OCI-LY3 (cell line): ENCODE measurements around the gene KCNQ1.

Experiments used
- EZH2phosphoT487 ChIP-seq: fragments of 200-600 bp; shearing (Covaris generic); IDR thresholded peaks from 2 replicates; pipeline ENCODE4 v1.6.1; 2018; ENCODE audit warnings: antibody characterized with exemption, mixed run types, low read depth
- TF ChIP-seq, protein P1 (sequence below): fragments of 200-600, 300-600 bp; sonication (generic); IDR thresholded peaks from 2 replicates; pipeline ENCODE4 v1.5.1; 2014; ENCODE audit warnings: antibody characterized with exemption, low read length, low read depth

DNA sequence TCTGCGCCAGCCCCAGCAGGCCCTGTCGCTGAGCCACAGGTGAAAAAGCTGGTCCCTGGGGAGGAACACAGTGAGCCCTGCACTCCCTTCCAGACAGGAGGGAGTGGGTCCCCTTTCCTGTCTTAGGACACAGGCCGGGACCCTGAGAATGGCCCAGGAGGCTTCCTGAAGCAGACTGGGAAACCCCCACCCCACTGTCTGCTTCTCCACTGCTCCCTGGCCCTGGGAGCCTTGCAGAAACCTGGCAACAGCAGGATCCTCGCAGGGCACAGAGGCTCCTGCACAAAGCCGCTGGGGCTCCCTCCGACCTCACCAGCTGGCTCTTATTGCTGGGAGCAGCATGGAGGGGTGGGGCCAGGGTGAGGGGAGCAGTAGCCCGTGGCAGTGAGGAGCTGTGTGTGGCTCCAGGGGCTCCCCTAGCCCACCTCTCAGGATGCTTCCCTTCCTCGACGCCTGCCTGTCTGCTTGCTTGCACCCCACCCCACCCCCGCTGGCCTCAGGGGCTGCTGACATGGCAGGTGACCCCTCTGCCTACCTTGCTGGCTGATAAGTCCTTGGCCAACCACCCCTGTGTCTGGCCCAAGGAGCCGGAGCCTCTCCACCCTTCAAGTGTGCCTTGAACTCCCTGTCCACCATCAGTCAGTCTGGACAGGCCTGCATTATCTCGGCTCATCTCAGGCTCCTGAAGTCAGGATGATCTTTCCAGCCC lies 327.1 kb downstream of the KCNQ1 start:
- TF ChIP-seq, protein P1, sequence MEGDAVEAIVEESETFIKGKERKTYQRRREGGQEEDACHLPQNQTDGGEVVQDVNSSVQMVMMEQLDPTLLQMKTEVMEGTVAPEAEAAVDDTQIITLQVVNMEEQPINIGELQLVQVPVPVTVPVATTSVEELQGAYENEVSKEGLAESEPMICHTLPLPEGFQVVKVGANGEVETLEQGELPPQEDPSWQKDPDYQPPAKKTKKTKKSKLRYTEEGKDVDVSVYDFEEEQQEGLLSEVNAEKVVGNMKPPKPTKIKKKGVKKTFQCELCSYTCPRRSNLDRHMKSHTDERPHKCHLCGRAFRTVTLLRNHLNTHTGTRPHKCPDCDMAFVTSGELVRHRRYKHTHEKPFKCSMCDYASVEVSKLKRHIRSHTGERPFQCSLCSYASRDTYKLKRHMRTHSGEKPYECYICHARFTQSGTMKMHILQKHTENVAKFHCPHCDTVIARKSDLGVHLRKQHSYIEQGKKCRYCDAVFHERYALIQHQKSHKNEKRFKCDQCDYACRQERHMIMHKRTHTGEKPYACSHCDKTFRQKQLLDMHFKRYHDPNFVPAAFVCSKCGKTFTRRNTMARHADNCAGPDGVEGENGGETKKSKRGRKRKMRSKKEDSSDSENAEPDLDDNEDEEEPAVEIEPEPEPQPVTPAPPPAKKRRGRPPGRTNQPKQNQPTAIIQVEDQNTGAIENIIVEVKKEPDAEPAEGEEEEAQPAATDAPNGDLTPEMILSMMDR: no peak
- no peak for TF ChIP-seq EZH2phosphoT487
